PC-9 (cell line): ENCODE data around the gene UQCR10.

Experiments used
- EZH2 ChIP-seq: fragments of 200-600 bp; sonication (generic); IDR thresholded peaks from 2 replicates; pipeline ENCODE4 v1.8.0; 2017; ENCODE audit warnings: antibody characterized with exemption, low read depth
- TF ChIP-seq, protein P1 (sequence below): fragments of 200-600 bp; sonication (generic); conservative IDR thresholded peaks from 2 replicates; pipeline ENCODE4 v1.6.1; 2017; ENCODE audit warnings: mixed run types, antibody characterized with exemption, mild to moderate bottlenecking, moderate library complexity

DNA sequence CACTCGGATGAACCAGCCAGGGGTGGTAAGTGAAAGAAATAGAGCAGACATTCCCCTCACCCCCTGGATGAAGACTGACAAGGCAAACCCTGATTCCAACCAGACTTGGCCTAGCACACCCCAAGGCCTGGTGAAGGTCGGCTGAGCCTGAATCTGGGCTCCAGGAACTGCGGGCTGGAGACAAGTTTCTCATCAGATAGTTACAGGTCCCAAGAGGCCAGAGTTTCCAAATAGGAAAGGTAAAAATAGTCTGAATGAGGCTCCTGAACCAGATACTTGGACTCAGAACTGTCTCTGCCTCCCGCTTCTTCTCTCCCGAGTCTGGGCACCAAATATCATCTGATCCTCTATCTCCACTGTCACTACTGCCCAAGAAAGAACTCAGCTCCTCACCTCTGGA lies 8.2 kb upstream of the UQCR10 start:
- TF ChIP-seq, protein P1, sequence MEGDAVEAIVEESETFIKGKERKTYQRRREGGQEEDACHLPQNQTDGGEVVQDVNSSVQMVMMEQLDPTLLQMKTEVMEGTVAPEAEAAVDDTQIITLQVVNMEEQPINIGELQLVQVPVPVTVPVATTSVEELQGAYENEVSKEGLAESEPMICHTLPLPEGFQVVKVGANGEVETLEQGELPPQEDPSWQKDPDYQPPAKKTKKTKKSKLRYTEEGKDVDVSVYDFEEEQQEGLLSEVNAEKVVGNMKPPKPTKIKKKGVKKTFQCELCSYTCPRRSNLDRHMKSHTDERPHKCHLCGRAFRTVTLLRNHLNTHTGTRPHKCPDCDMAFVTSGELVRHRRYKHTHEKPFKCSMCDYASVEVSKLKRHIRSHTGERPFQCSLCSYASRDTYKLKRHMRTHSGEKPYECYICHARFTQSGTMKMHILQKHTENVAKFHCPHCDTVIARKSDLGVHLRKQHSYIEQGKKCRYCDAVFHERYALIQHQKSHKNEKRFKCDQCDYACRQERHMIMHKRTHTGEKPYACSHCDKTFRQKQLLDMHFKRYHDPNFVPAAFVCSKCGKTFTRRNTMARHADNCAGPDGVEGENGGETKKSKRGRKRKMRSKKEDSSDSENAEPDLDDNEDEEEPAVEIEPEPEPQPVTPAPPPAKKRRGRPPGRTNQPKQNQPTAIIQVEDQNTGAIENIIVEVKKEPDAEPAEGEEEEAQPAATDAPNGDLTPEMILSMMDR, result no peak
- no peak for TF ChIP-seq EZH2
